K562 (cell line): ENCODE measurements around the gene CELF4. TPM values are rescaled to one million over a fixed set of nuclear protein-coding genes. Genes with fewer than 3 reads are reported as not detected.

Source experiments
- ATAC-seq: fragments of 200-7000 bp; cut with Tn5 transposase; 3 replicates; pipeline ENCODE4 v1.9.1; 2020; ENCODE audit warnings: moderate library complexity
- BruUV-seq: library from RNA; stranded (reverse); fragments of 400-500 nt; replicated peaks from 2 replicates; lab custom pipeline; 2021; lab: Mats Ljungman, UMichigan
- CTCF ChIA-PET: fragments of 300-600 bp; formaldehyde crosslinking; extraction: SDS; loops from one replicate; lab custom pipeline; 2021; ENCODE audit warnings: low intra/inter-chr PET ratio; lab: Yijun Ruan, JAX
- POLR2A ChIA-PET: fragments of 300-600, 350-650 bp; sonication (Branson Sonifier 250); formaldehyde crosslinking; extraction: SDS; loops from one replicate; lab custom pipeline; 2021; ENCODE audit warnings: antibody characterized with exemption, inconsistent platforms; lab: Yijun Ruan, JAX
- DNase-seq, 4 experiments: peaks; one replicate each; pipeline versions ENCODE4 v3.0.0 to v3.0.0-alpha.2; 2011 to 2018; ENCODE audit warnings: low spot score in 3 of 4, mixed read lengths in 3 of 4; ENCODE audit errors: extremely low read depth in 1 of 4
- FAIRE-seq: peaks from 2 replicates; lab custom pipeline; 2011; peaks lifted over from hg19 to GRCh38; lab: Jason Lieb, UNC
- H2AFZ ChIP-seq: 2 replicates; pipeline ENCODE4 v1.6.0; 2011; ENCODE audit warnings: low read depth, low read length, control low read depth, inconsistent platforms
- H3K27ac ChIP-seq: fragments of 200-600 bp; 3 replicates; pipeline ENCODE4 v1.8.0; 2011; ENCODE audit warnings: low read depth, mild to moderate bottlenecking, control low read depth, inconsistent platforms, low read length, moderate library complexity, mixed read lengths; ENCODE audit errors: extremely low read depth
- H3K27me3 ChIP-seq, 2 experiments: fragments of 300-600 bp in 1 of 2; 2 replicates in 1 of 2; 3 replicates in 1 of 2; pipeline versions ENCODE4 v1.6.0 to v1.8.0; 2011; ENCODE audit warnings: inconsistent platforms in 2 of 2, low read length in 2 of 2, mild to moderate bottlenecking in 1 of 2, mixed read lengths in 1 of 2, moderate library complexity in 1 of 2; ENCODE audit not compliant: control insufficient read depth in 2 of 2, insufficient read depth in 2 of 2
- H3K36me3 ChIP-seq: fragments of 300-600 bp; 3 replicates; pipeline ENCODE4 v1.8.0; 2011; ENCODE audit warnings: mild to moderate bottlenecking, low read length, inconsistent platforms; ENCODE audit not compliant: control insufficient read depth, insufficient read depth
- H3K4me1 ChIP-seq, 2 experiments: fragments of 200-600 bp in 1 of 2; replicated peaks in 1 of 2; 2 replicates in 1 of 2; 3 replicates in 1 of 2; pipeline versions ENCODE4 v1.5.1 to v1.8.0; 2011; ENCODE audit warnings: inconsistent platforms in 2 of 2, low read length in 2 of 2, mild to moderate bottlenecking in 1 of 2, mixed read lengths in 1 of 2, moderate library complexity in 1 of 2; ENCODE audit not compliant: control insufficient read depth in 2 of 2, insufficient read depth in 2 of 2
- H3K4me2 ChIP-seq: 2 replicates; pipeline ENCODE4 v1.6.1; 2011; ENCODE audit warnings: low read length, control low read depth, inconsistent platforms, mixed read lengths; ENCODE audit not compliant: insufficient read depth
- H3K4me3 ChIP-seq: fragments of 200-600 bp; sonication (generic), shearing (Covaris generic); 2 replicates; pipeline ENCODE4 v1.5.1; 2016; ENCODE audit warnings: control low read depth, inconsistent platforms
- H3K79me2 ChIP-seq: fragments of 200-600 bp; 3 replicates; pipeline ENCODE4 v1.8.0; 2011; ENCODE audit warnings: low read length, inconsistent platforms; ENCODE audit not compliant: control insufficient read depth, insufficient read depth
- H3K9ac ChIP-seq, 2 experiments: 2 replicates each; pipeline versions ENCODE4 v1.6.0 to v1.6.1; 2011; ENCODE audit warnings: low read depth in 2 of 2, low read length in 2 of 2, control low read depth in 1 of 2, inconsistent platforms in 1 of 2, mild to moderate bottlenecking in 1 of 2, mixed read lengths in 1 of 2; ENCODE audit not compliant: insufficient read depth in 1 of 2
- H3K9me1 ChIP-seq: one replicate; pipeline ENCODE4 v1.6.0; 2011; ENCODE audit warnings: inconsistent platforms, mild to moderate bottlenecking, low read length, moderate library complexity; ENCODE audit not compliant: control insufficient read depth, insufficient read depth
- H3K9me3 ChIP-seq: replicated peaks from 2 replicates; pipeline ENCODE4 v1.5.1; 2011; ENCODE audit warnings: low read depth, low read length, inconsistent platforms; ENCODE audit not compliant: control insufficient read depth, insufficient read depth
- H4K20me1 ChIP-seq: replicated peaks from 2 replicates; pipeline ENCODE4 v1.6.1; 2011; ENCODE audit warnings: low read length, inconsistent platforms, mixed read lengths; ENCODE audit not compliant: control insufficient read depth, insufficient read depth
- EGR1 ChIP-seq: fragments of 450-650 bp; conservative IDR thresholded peaks from 2 replicates; pipeline ENCODE4 v1.6.1; 2017; ENCODE audit warnings: mild to moderate bottlenecking
- EP400 ChIP-seq: fragments of 450-650 bp; IDR thresholded peaks from 2 replicates; pipeline ENCODE4 v1.6.1; 2017; ENCODE audit warnings: antibody characterized with exemption, mild to moderate bottlenecking, moderate library complexity
- FOXM1 ChIP-seq, 2 experiments: fragments of 450-650 bp in 1 of 2; sonication (generic) in 1 of 2; formaldehyde crosslinking in 1 of 2; IDR thresholded peaks; 2 replicates each; pipeline versions ENCODE4 v1.6.1 to v1.9.0; 2017 to 2022; ENCODE audit warnings: low read depth in 2 of 2, mild to moderate bottlenecking in 2 of 2, missing genetic modification reagents in 1 of 2, moderate library complexity in 1 of 2
- FOXP1 ChIP-seq: sonication (generic); formaldehyde crosslinking; IDR thresholded peaks from 2 replicates; pipeline ENCODE4 v1.8.0; 2022; ENCODE audit warnings: mild to moderate bottlenecking, missing genetic modification reagents
- HDAC1 ChIP-seq, 2 experiments: fragments of 450-650 bp; IDR thresholded peaks; 2 replicates each; pipeline ENCODE4 v1.6.1; 2016 to 2017; ENCODE audit warnings: inconsistent platforms in 1 of 2, mild to moderate bottlenecking in 1 of 2, moderate library complexity in 1 of 2
- LCOR ChIP-seq: sonication (generic); formaldehyde crosslinking; IDR thresholded peaks from 2 replicates; pipeline ENCODE4 v1.8.0; 2022; ENCODE audit warnings: mild to moderate bottlenecking, missing genetic modification reagents
- TRIM25 ChIP-seq: fragments of 450-650 bp; IDR thresholded peaks from 2 replicates; pipeline ENCODE4 v1.7.0; 2016; ENCODE audit warnings: borderline replicate concordance
- ZNF41 ChIP-seq: fragments of 250-450 bp; sonication (Bioruptor Pico); conservative IDR thresholded peaks from 2 replicates; pipeline ENCODE4 v1.4.0; 2020; ENCODE audit warnings: mild to moderate bottlenecking
- ZNF583 ChIP-seq: fragments of 250-450 bp; sonication (Bioruptor Pico); IDR thresholded peaks from 2 replicates; pipeline ENCODE4 v1.4.0; 2020
- WGBS: fragments of 100-300 bp; shearing (Covaris generic); methylation state at CpG from one replicate; pipeline ENCODE4 v1.1.6; 2016; ENCODE audit warnings: low coverage, mixed read lengths; ENCODE audit not compliant: insufficient coverage; ENCODE audit errors: missing lambda C conversion rate; 5-methylcytosine and 5-hydroxymethylcytosine counted together
- in situ Hi-C: fragments of 300-500 bp; cut with MboI; formaldehyde crosslinking; loops from 4 replicates; pipeline ENCODE4 v1.15.0; 2018; ENCODE audit warnings: inconsistent platforms, mixed read lengths
- intact Hi-C: fragments of 100-400 bp; cut with micrococcal nuclease; formaldehyde crosslinking; loops from 2 replicates; pipeline ENCODE4 v1.14.2; 2022
- polyA plus RNA-seq, 8 experiments: library from polyadenylated mRNA; depleted of rRNA in 4 of 8; stranded (reverse) in 5 of 8; unstranded in 3 of 8; fragments of >200 nt; fragmentation: Nextera tagmentation in 2 of 8; fragmentation: Illumina TruSeq in 1 of 8; extraction: Ambion mirVana in 2 of 8; extraction: Trizol in 1 of 8; gene quantifications; 2 replicates each; pipeline versions ENCODE4 v1.2.1 to v1.2.3, GENCODE V29; 2011 to 2014; ENCODE audit warnings: inconsistent platforms in 1 of 8, missing spikeins in 1 of 8
- total RNA-seq, 7 experiments: library from RNA; depleted of rRNA in 6 of 7; stranded (reverse); fragments of >200 nt in 6 of 7; fragmentation: Illumina TruSeq in 2 of 7; extraction: Trizol in 2 of 7; gene quantifications; 2 replicates each; pipeline versions ENCODE4 v1.2.1 to v1.2.3, GENCODE V29; 2011 to 2021; ENCODE audit warnings: low replicate concordance in 1 of 7

Gene CELF4
- total and polyA plus RNA-seq, 9 of the 15 experiments (the other 6 are each of a cell fraction or from before 2014, with no cell fraction given), result 0.04 to 0.24 (median 0.07) TPM; not detected in 3

GRCh38 chr18:37548679-37549289, 16.8 kb downstream of the CELF4 start:
- Histone ChIP-seq H3K27me3 (no peaks in the 10 kb centered on the region), H3K4me2 (no peak overlapping the region), H3K9me1 (no peaks in the 10 kb centered on the region), H4K20me1 (no peaks in the 10 kb centered on the region), H3K9me3 (no peaks in the 10 kb centered on the region), H3K4me1 (no peaks in the 10 kb centered on the region), H3K4me3 (no peak overlapping the region), H3K27ac (no peak overlapping the region), H3K79me2 (no peaks in the 10 kb centered on the region), H3K9ac (no peak overlapping the region; a peak in 1 of 4 replicates), H3K36me3 (no peaks in the 10 kb centered on the region), H2AFZ (no peak overlapping the region)
- BruUV-seq, result no TSS peak
- in situ Hi-C loops, result no loop called here
- TF ChIP-seq LCOR (CRISPR knock-in tag) (no peak), FOXP1 (CRISPR knock-in tag) (no peak), ZNF583 (CRISPR knock-in tag) (no peak), TRIM25 (no peak), ZNF41 (no peak), FOXM1 (IDR thresholded peaks at IDR 0.05; ENCODE audit: low read depth) (no peak), FOXM1 (CRISPR knock-in tag; IDR thresholded peaks at IDR 0.05; ENCODE audit: low read depth) (no peak), EP400 (no peak), HDAC1 (IDR thresholded peaks at IDR 0.05) (no peak), EGR1 (no peak)
- ATAC-seq (no peak), DNase-seq (no peak), FAIRE-seq (no peak)
- intact Hi-C loops, result no loop called here
- ChIA-PET CTCF (no interaction called here), POLR2A (interaction anchor here (0.8 kb wide), 1 partner anchor 182 kb away, joined by 3 read pairs; no protein-coding TSS in a partner anchor)
- 0% methylated on average over 12 of the region's 12 CpGs for WGBS
